ENCODE data around the gene ABCC6.
"Not testable (repeated sequence)": the region's sequence is repeated elsewhere in the genome, so short reads cannot be mapped to it uniquely, and the experiment has no call there.

The ABCC6 gene

DNA sequence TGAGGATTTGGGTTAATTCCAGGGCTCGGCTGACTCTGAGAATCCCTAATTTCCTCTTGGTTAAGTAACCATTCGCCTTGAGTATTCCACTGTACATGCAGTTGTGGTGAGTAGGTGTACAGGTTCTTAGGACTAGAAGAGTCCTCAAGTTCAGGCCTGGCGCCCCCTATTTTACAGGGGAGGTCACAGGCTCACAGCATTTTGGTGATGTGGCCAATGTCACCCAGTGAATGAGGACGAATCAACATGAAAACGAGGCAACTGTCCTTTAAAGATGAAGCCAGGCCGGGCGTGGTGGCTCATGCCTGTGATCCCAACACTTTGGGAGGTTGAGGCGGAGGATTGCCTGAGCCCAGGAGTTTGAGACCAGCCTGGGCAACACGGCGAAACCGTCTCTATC is 55.4 kb downstream of the ABCC6 start:
- in situ Hi-C loops (cut with MboI; ENCODE audit: low pct_unique_long_range_greater_than_20kb, low sequenced_read_pairs) = no loop called here
- no peak for DNase-seq

- in situ Hi-C loops (cut with MboI; ENCODE audit: low pct_unique_long_range_greater_than_20kb, low sequenced_read_pairs) = no loop called here
- no peak for DNase-seq
These were observed 56.3 kb downstream of the ABCC6 start for GRCh38 chr16:16166949-16167348.

- in situ Hi-C loops (cut with MboI; ENCODE audit: low pct_unique_long_range_greater_than_20kb, low sequenced_read_pairs) = no loop called here
- DNase-seq = no peak
These were observed 57.2 kb downstream of the ABCC6 start for GRCh38 chr16:16166085-16166484.

GRCh38 chr16:16164243-16164642 is 59.1 kb downstream of the ABCC6 start:
- DNase-seq = no peak
- in situ Hi-C loops (cut with MboI; ENCODE audit: low pct_unique_long_range_greater_than_20kb, low sequenced_read_pairs) = no loop called here

- no peak for DNase-seq
- in situ Hi-C loops (cut with MboI; ENCODE audit: low pct_unique_long_range_greater_than_20kb, low sequenced_read_pairs) = no loop called here
These were observed 59.7 kb downstream of the ABCC6 start for GRCh38 chr16:16163571-16163970.

GRCh38 chr16:16163109-16163508 is 60.2 kb downstream of the ABCC6 start:
- DNase-seq = no peak
- in situ Hi-C loops (cut with MboI; ENCODE audit: low pct_unique_long_range_greater_than_20kb, low sequenced_read_pairs) = no loop called here

- in situ Hi-C loops (cut with MboI; ENCODE audit: low pct_unique_long_range_greater_than_20kb, low sequenced_read_pairs) = no loop called here
- DNase-seq = no peak
These were observed 60.7 kb downstream of the ABCC6 start for GRCh38 chr16:16162591-16162990.

DNA sequence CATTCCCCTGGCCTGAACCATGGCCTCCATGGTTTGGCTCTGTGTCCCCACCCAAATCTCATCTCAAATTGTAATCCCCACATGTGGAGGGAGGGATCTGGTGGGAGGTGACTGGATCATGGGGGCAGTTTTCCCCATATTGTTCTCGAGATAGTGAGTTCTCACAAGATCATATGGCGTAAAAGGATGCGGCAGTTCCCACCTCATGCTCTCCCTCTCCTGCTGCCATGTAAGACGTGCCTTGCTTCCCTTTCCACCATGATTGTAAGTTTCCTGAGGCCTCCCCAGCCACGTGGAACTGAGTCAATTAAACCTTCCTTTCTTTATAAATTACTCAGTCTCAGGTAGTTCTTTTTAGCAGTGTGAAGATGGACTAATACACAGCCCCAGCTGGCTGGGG is 61.5 kb downstream of the ABCC6 start:
- DNase-seq; in situ Hi-C loops (cut with MboI; ENCODE audit: low pct_unique_long_range_greater_than_20kb, low sequenced_read_pairs): not testable (repeated sequence)

- in situ Hi-C loops (cut with MboI; ENCODE audit: low pct_unique_long_range_greater_than_20kb, low sequenced_read_pairs) = no loop called here
- DNase-seq = no peak
These were observed 62.0 kb downstream of the ABCC6 start for GRCh38 chr16:16161319-16161718.

DNA sequence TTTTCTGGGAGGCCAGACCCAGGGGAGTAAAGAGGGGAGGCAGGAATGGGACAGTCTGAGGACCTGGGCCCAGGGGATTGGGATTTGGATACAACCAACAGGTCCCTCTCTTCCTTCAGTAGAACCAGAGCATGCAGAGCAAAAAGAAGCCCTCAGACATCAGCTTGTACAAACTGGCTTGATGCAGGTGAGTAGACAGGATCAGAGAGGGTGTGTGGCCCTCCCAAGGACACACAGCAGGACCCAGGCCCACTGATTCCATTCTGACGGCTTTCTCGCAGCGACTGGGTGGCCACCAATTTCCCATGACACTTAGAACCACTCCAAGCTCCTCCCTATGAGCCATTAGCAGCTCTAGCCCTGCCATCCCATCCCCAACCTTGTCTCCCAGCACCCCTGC is 63.6 kb downstream of the ABCC6 start:
- DNase-seq = no peak
- in situ Hi-C loops (cut with MboI; ENCODE audit: low pct_unique_long_range_greater_than_20kb, low sequenced_read_pairs) = no loop called here

- DNase-seq = no peak
These were observed 64.4 kb downstream of the ABCC6 start for GRCh38 chr16:16158741-16159374.

GRCh38 chr16:16158082-16158658 is 65.1 kb downstream of the ABCC6 start:
- in situ Hi-C loops (cut with MboI; ENCODE audit: low pct_unique_long_range_greater_than_20kb, low sequenced_read_pairs) = no loop called here
- DNase-seq = no peak

More at GRCh38 chr16:16158741-16159374, 64.4 kb downstream of the ABCC6 start:
- in situ Hi-C loops (cut with MboI; ENCODE audit: low pct_unique_long_range_greater_than_20kb, low sequenced_read_pairs) = no loop called here

GRCh38 chr16:16157166-16157565 is 66.1 kb downstream of the ABCC6 start:
- DNase-seq = no peak
- in situ Hi-C loops (cut with MboI; ENCODE audit: low pct_unique_long_range_greater_than_20kb, low sequenced_read_pairs) = no loop called here

GRCh38 chr16:16155234-16155633 is 68.1 kb downstream of the ABCC6 start:
- in situ Hi-C loops (cut with MboI; ENCODE audit: low pct_unique_long_range_greater_than_20kb, low sequenced_read_pairs) = no loop called here
- no peak for DNase-seq

DNA sequence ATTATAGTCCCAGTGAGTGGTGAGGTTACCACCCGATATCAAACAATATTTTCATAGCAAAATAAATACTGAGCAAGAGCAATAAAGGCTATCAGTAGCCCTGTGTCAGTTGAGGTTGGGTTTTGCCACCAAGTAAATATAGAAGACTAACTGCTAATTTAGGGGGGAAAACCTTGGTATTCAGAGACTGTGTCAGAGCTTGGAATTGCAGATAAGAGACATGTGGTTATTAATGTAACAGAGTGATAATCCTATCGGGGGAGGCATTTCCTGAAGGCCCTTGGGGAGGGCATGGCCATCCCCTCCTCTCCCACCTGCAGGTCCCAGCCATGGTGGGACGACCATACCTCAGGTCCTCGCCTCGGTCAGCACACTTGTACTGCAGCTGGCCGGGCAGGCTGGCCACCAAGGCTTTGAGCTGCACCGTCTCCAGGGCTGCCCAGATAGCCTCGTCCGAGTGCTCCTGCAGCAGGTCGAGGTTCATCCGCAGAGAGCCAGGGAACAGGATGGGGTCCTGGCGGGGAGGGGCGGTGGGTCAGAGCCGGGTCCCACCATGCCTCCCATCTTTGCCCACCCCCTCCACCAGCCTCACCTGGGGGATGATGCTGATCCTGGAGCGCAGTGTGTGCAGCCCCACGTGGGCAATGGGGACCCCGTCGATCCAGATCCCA is 68.9 kb downstream of the ABCC6 start:
- no peak for DNase-seq
- in situ Hi-C loops (cut with MboI; ENCODE audit: low pct_unique_long_range_greater_than_20kb, low sequenced_read_pairs) = no loop called here

GRCh38 chr16:16153000-16153399 is 70.3 kb downstream of the ABCC6 start:
- DNase-seq; in situ Hi-C loops (cut with MboI; ENCODE audit: low pct_unique_long_range_greater_than_20kb, low sequenced_read_pairs): not testable (repeated sequence)

DNA sequence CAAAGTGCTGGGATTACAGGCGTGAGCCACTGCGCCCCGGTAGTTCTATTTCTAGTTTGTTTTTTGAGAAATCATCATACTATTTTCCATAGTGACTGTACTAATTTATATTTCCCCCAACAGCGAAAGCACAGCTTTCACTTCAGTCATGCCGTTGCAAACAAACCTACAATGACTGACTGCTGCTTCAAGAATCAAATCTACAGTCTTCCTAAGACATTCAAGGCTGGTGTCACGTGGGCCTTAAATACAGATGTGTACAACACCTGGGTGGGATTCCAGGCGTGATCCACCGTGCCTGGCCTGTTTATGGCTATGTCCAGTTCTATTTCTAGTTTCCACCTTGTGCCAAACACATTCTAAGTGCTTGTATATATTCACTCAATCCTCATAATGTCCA is 72.0 kb downstream of the ABCC6 start:
- in situ Hi-C loops (cut with MboI; ENCODE audit: low pct_unique_long_range_greater_than_20kb, low sequenced_read_pairs) = no loop called here
- DNase-seq = no peak

DNA sequence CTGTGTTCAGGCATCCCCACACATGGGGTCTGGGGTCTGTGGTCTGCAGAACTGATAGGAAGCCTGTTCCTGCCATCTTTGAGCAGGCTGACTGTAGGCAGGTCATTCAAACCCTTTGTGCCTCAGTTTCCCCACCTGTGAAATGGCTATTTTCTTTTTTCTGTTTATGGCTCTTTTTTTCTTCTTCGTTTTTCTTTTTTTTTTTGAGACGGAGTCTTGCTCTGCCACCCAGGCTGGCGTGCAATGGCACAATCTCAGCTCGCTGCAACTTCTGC is 72.5 kb downstream of the ABCC6 start:
- in situ Hi-C loops (cut with MboI; ENCODE audit: low pct_unique_long_range_greater_than_20kb, low sequenced_read_pairs) = no loop called here
- DNase-seq = no peak

GRCh38 chr16:16150117-16150877 is 73.0 kb downstream of the ABCC6 start:
- no peak for DNase-seq
- in situ Hi-C loops (cut with MboI; ENCODE audit: low pct_unique_long_range_greater_than_20kb, low sequenced_read_pairs) = no loop called here

DNA sequence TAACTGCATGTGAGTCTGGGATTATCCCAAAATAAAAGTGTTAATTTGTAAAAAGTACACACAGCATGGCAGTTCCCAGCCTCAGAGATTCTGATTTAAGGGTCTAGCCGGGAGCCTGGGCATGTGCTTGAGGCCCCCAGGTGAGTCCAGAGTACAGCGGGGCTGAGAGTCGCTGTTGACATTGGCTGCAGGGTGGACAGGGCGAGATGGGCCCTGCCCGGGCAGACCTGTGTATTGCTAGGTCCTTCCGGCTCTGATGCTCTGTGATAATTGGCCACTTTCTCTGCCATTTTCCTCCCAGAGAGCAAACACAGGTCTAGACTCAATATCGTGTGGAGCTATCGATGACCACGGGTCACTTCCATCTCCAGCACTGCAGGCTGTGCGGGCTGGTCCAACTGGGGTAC is 73.6 kb downstream of the ABCC6 start:
- DNase-seq = no peak
- in situ Hi-C loops (cut with MboI; ENCODE audit: low pct_unique_long_range_greater_than_20kb, low sequenced_read_pairs) = no loop called here

Data from KBM-7 (cell line).